Head of caudate nucleus (tissue), 42 donors: ENCODE measurements around the gene ZNF341.
"Not testable (repeated sequence)": the region's sequence is repeated elsewhere in the genome, so short reads cannot be mapped to it uniquely, and the experiment has no call there.

Experiments
- DNase-seq, 42 donors: peaks; one replicate each; pipeline versions ENCODE4 v3.0.0 to v3.0.0-alpha.2; 2020 to 2021; ENCODE audit warnings: mixed read lengths in 7 of 42
- intact Hi-C: fragments of 100-400 bp; cut with DNase I; formaldehyde crosslinking; loops from one replicate; pipeline ENCODE4 v1.15.0; 2022

Gene ZNF341

DNA sequence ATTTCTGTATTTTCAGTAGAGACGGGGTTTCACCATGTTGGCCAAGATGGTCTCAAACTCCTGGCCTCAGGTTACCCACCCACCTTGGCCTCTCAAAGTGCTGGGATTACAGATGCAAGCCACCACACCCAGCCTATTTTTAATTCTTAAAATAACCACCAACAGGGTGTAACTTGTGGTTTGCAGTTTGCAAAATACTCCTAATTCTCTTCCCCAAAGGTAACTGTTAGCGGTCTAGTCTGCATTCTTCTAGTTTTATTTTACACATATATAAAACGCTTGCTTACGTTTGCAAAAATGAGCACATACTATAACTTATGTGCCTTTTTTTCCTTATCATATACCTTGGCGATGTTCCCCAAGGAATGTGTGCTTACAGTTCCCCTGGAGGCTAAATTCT is 53.7 kb downstream of the ZNF341 start:
- no peak for DNase-seq
- intact Hi-C loops = no loop called here

DNA sequence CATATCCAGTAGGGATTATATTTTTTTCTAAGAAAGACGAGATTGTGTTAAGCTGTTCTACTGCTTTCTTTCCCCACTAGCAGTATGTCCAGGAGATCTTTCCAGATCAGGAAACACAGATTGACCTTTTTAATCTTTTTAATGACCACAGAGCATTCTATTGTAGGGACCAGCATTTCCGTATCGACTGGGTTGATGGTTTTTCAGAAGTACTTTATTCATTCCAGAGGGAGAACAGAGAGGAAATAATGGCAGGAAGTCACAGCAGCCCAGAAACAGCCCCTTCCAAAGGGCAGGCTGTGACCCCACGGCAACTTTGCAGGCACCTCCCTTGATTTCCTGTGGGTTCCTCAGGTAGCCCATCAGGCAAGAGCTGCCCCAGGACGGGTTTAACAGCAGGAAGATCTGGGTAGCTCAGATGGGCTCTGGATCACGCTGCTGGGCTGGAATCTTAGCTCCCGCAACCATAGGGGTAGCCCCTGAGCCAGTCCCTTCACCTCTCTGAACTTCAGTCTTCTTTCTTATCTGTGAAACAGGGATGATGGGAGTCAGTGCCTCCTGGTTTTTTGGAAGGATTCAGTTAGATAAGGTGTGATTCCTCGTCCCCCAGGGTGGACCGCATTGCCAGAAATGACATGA is 55.6 kb downstream of the ZNF341 start:
- intact Hi-C loops = no loop called here
- DNase-seq = no peak

- no peak for DNase-seq
- intact Hi-C loops = no loop called here
These were observed 56.7 kb downstream of the ZNF341 start for GRCh38 chr20:33788351-33789049.

DNA sequence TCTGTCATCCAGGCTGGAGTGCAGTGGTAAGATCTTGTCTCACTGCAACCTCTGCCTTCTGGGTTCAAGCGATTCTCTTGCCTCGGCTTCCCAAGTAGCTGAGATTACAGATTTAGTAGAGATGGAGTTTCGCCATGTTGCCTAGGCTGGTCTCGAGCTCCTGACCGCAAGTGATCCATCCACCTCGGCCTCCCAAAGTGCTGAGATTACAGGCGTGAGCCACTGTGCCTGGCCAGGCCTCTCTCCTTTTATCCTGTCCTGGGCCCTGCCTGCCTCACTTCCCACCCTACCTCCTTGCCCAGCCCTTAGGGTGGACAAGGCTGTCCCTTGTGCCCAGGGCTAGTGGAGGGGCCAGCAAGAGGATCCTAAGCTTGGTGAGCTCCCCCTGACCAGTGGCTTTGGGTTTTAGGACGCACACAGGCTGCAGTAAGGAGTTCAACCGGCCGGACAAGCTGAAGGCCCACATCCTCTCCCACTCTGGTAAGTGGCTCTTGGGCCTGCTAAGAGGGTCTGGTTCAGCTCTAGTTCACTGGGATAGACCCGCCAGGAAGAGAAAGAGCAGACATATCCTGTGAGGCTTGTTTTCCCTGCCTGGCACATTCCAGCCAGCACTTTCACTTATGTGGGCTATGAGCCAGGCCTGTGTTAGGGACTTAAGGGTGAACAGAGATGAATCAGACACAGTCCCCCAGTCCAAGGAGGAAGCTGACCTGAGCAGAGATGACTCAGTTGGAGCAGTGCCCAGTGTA is 57.5 kb downstream of the ZNF341 start:
- intact Hi-C loops = no loop called here
- no peak for DNase-seq

DNA sequence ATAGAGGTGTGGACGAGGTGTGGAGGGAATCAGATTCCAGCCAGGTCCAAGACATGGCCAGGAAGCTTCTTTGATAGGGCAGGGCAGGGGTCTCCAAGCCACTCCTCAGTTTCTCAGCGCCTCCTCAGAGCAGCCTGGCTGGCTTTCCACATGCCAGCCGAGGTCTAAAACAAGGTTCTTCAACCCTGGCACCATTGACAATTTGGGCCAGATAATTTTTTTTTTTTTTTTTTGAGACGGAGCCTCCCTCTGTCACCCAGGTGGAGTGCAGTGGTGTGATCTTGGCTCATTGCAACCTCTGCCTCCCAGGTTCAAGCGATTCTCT is 58.0 kb downstream of the ZNF341 start:
- intact Hi-C loops = no loop called here
- no peak for DNase-seq

GRCh38 chr20:33790566-33790965 is 58.8 kb downstream of the ZNF341 start:
- intact Hi-C loops = no loop called here
- DNase-seq = no peak

- DNase-seq = no peak
- intact Hi-C loops = no loop called here
These were observed 59.2 kb downstream of the ZNF341 start for GRCh38 chr20:33791021-33791420.

DNA sequence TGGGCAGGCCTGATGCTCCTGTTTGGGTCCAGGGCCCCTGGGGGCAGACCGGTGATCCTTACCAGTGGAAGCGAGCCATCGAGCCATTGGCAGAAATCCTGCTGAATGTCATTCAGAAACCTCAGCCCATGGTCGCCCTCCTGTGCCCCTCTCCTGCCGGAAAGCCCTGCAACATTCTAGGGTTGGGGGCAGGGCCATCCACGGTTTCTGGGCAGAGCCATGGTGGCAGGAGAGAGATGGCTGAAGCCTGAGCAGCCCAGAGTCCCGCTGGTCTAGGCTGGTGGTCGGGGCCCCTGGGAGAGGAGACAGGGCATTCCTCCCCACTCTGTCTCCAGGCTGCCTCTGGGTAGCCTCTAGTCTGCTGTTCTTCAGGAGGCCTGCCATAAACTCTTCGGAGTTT is 59.7 kb downstream of the ZNF341 start:
- DNase-seq = no peak
- intact Hi-C loops = no loop called here

DNA sequence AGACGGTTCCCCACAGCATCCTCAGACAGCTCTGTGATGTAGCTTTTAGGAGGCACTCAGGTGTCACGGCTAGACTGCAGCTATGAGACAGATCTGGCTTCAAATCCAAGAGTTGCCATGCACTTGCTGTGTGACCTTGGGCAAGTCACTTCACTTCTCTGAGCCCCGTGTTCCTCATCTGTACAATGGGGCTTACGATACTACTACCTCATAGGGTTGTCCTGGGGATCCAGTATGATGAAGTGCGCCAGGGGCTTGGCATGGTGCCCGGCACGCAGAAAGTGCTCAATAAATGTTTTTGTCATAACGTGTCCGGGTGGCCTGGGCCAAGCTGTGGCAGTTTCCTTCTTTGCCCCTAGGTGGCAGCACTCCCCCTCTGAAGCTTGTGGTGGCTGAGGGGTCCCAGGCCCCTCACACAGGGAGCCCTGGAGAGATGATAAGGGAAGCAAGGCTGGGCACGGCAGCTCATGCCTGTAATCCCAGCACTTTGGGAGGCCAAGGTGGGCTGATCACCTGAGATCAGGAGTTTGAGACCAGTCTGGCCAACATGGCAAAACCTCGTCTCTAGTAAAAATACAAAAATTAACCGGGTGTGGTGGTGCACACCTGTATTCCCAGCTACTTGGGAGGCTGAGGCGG is 60.3 kb downstream of the ZNF341 start:
- DNase-seq = peak in 31 of 42 donors; percentile 4 to 66 (median 35)
- intact Hi-C loops = no loop called here

- DNase-seq, intact Hi-C loops: not testable (repeated sequence)
These were observed 60.8 kb downstream of the ZNF341 start for GRCh38 chr20:33792598-33792989.

- intact Hi-C loops = no loop called here
- no peak for DNase-seq
These were observed 61.5 kb downstream of the ZNF341 start for GRCh38 chr20:33793011-33793931.

DNA sequence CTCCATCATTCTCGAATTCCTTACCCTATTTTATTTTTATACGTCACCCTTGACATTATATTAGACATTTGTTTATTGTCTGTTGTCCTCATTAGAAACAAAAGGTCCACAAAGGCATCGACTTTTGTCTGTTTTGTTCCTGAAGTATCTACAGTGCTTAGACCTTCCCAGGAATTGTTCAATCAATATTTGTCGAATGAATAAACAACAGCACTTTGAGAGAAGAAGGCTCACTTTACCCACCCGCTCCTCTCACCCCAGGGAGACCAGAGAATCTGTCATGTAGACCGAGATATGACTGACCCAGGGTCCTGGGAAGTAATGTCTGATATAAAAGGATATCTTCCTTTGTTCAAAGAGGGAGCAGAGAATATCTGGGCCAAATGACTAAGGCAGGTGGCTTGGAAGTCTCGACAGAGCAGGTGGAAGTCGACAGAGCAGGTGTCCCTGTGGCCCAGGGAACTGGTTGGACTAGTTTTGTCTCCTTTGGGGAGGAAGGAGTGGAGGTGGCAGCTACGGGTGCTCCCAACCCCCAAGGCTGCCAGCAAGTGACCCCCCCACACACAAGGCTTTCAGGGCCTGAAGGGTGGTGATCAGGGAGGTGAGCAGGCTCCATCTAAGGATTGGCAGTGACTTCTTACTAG is 64.6 kb downstream of the ZNF341 start:
- intact Hi-C loops = no loop called here
- DNase-seq = no peak

DNA sequence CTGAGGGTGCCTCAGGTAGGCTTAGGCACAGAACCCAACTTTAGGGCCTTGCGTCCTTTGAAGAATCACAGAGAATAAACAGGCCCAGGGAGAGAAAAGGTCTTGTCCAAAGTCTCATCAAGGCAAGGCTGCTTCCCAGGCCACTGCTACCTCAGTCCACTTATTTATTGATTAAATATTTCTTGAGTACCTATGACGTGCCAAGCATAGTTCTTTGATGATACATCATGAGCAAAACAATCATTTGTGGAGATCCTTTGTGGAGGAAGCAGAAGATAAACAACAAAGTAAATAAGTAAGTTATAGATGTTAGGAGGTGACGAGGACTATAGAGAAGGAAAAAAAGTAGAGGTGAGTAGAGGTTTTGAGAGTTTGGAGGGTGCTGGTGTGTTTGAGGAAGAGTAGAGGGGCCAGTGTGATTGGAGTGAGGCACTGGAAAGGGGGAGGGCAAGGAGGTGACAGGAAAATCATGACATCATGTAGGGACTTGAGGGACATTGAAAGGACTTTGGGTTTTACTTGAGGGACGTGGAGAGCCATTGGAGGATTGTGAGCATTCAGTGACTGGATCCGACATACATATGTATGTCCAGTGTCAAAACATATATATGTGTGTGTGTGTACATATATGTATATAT is 65.2 kb downstream of the ZNF341 start:
- DNase-seq = no peak
- intact Hi-C loops = no loop called here

DNA sequence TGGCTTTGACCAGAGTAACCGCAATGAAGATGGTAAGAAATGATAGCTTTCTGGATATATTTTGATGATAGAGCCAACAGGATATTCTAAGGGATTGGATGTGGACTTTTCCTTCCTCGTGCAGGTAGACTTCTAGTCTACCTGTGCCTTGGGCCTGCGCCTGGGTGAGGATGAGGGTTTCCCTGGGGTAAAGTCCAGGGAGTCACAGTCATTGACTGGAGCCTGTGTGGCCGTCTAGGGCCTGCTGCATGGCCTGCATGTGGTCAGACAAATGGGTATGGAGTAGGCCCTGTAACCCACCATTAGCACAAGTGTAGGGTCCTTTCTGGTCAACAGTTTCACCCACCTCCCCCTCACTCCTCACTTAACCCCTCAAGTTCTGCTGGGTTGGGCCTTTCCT is 66.6 kb downstream of the ZNF341 start:
- no peak for DNase-seq
- intact Hi-C loops = no loop called here

DNA sequence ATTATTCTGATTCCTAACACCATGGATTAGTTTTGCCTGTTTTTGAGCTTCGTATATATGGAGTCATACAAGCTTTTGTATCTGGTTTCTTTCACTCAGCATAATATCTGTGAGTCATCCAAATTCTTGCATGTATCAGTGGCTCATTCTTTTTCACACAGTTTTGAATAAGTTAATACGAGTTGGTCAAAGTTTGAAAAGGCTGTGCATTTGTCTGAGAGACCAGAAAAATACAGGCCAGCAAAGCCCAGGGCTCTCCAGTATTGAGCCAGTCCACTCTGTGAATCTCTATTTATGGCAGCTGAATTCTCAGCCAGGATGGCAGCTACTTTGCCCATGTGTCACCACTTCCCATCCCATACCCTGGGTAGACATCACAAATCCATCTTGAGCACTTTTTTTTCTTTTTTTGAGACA is 72.1 kb downstream of the ZNF341 start:
- intact Hi-C loops = no loop called here

DNA sequence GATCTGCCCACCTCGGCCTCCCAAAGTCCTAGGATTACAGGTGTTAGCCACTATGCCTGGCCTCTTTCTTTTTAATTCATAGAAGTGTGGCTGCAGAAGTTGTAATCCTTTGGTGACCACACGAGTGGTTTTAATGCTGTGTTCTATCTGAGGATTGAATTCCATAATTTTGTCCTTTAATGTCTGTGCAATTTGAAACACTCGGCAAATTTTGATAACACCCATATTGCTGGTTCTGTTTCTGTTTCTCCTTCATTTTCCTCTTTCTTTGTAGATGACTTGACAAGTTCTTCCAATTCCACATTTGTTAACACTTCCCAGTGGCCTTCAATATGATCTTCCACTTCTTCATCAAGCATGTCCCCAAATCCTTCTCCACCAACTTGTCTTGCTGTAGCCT is 76.6 kb downstream of the ZNF341 start:
- DNase-seq = no peak

More for the DNA sequence above, 72.1 kb downstream of the ZNF341 start:
- DNase-seq = no peak

DNA sequence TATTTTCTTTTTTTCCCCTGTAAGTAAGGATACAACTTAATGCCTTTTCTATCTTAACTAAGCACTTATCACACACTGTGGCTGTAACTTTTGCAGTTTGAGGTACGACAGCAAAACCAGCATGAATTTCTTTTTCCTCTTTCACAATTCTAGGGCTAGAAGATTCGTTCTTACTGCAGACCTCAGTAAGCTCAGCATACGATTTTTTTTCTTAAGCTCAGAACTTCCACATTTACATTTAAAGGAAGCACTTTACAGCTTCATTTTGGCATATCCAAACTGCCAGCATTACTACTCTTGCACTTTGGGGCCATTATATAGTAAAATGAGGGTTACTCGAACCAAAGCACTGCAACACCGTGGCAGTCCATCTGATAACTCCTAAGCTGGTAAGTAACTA is 78.5 kb downstream of the ZNF341 start:
- intact Hi-C loops = loop anchor here (2.0 to 5.0 kb wide), 3 partner anchors 78 to 301 kb away; partner anchors contain the start of genes RALY and ZNF341
- DNase-seq = no peak

More for the DNA sequence above, 76.6 kb downstream of the ZNF341 start:
- intact Hi-C loops = no loop called here
